ENCODE data around the gene RFTN1. TPM values are rescaled to one million over a fixed set of nuclear protein-coding genes. Genes with fewer than 3 reads are reported as not detected.
A peak's percentile ranks its signal among the peaks of the same experiment; 100 is the strongest.

Gene RFTN1
- polyA plus RNA-seq, 4 donors, result 30.2 to 35.5 (median 32.5) TPM

DNA sequence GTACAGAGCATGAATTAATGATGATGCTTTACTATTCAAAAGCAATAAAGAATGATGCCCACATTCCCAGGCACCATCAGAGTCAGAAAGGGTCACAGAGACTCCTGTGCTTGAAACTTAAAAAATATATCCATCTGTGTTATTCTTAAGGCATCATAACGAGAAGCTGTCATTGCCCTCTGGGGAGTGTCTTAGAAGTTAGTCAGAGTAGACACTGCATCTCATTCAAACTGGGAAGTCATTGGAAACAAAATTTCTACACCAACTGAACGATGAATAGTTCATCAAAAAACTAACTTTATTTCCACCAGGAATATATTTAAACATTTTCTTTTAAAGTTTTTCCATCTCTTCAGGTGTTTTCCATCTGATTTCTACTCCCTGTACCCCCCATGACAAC is 122.9 kb downstream of the RFTN1 start:
- DNase-seq (ENCODE audit: low read depth in 4 of 4, low spot score in 2 of 4), result no peak

DNA sequence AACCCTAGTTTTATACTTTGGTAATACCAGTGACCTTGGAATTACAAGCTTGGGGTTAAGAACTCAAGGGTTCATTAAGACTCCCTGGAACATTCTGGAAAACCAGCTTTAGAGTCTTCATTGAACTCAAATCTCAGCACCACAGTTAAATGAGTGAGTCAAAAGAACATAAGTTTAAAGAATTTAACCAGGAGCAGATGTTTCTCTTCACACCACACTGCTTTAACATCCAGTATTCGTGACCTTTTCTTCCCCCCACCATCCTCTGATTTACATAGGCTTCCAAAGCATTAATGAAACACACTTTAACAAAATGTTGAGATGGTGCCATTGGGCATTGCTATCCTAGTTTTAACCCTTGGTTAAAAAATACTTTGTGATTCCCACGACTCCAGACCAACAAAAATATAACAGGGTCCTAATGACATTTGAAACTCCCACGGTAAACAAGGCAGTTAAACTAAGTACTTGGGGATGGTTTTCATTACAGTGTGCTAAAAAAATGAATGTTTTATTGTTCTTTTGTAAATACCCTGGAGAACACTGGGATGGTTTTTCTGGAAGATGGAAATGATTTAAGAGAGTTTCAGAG is 124.6 kb downstream of the RFTN1 start:
- peak; percentile 65 to 87 (median 74) for DNase-seq (ENCODE audit: low read depth in 4 of 4, low spot score in 2 of 4)

DNA sequence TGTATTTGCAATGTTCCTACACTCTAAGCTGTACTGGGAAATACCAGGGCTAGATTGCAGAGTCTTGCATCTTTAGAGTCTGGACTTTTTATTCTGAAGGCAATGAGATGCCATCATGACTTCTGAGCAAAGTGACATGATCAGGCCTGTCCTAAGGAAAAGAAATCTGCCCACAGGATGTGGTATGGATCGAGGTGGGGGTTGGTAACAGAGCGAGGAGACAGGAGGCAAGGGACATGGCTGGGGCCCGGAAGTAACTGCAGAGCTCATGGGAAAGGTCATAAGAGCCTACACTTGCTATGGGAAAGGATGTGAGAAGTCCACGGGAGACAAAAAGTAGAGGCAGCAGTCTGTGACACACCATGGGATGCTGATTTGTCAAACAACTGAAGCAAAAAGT is 126.9 kb downstream of the RFTN1 start:
- DNase-seq (ENCODE audit: low read depth in 4 of 4, low spot score in 2 of 4), result no peak

DNA sequence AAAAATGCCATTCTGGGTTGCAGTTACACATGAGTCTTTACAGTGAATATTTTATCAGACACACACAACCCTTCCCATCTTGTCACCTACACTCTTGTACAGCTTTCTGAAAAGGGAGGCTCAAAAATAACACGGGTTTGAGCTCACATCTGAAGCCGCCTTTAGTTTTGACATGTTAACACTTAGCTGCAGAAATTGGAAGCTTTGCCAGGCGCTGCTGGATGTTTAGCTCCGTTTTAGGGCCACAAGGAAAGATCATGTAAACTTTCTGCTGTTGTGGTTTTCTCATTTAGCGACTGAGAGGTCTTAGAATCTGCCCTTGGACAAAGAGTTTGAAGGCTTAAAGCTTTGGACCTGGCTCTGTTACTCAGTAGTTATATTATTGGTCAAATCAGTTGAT is 128.3 kb downstream of the RFTN1 start:
- DNase-seq (ENCODE audit: low read depth in 4 of 4, low spot score in 2 of 4), result no peak

DNA sequence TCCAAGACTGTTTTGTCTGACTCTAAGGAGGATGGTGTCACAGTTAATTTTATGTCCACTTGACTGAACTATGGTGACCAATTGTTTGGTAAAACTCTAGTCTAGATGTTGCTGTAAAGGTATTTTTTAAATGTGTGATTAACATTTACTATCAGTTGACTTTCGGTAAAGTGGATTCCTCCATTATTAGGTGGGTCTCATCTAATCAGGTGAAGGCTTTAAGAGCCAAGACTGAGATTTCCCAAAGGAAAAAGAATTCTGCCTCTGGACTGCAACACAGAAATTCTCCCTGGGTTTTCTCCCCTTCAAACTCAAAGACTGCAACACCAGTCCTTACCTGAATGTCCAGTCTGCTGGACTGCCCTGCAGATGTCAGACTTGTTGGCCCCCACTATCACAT is 129.6 kb downstream of the RFTN1 start:
- DNase-seq (ENCODE audit: low read depth in 4 of 4, low spot score in 2 of 4), result no peak

DNA sequence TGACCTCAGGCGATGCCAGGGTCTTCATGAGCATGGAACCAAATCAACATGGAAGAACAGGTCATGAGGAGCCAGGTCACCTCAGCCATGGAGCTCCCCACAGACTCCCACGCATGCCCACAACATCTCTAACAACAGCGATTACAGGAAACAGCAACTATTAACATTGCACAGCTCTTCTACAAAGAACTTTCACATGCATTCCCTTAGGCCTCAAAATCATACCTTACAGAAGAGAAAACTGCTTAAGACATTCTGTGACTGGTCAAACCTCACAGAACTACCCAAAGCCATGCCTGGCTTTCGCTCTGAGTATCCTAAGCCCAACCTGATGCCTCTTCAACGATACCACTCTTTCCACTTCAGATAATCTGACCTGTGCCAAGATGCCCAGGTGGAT is 130.7 kb downstream of the RFTN1 start:
- DNase-seq (ENCODE audit: low read depth in 4 of 4, low spot score in 2 of 4), result no peak

DNA sequence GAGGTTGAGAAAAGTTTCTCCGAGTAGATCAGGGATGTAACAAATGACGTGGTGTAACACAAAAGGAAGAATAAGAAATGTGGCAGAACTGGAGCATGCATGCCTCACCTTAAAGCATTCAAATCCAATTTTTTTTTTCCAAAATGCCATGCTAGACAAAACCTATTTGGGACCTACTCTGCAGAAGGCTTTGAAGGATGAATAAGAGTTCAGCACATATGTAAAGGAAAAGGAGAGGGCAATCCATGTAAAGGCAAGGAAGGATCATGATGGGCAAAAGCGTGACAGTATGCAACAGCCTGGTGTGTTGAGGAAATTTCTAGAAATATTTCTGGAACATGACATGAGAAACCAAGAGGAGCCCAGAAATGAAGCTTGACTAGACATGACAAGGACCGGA is 132.1 kb downstream of the RFTN1 start:
- no peak for DNase-seq (ENCODE audit: low read depth in 4 of 4, low spot score in 2 of 4)

DNA sequence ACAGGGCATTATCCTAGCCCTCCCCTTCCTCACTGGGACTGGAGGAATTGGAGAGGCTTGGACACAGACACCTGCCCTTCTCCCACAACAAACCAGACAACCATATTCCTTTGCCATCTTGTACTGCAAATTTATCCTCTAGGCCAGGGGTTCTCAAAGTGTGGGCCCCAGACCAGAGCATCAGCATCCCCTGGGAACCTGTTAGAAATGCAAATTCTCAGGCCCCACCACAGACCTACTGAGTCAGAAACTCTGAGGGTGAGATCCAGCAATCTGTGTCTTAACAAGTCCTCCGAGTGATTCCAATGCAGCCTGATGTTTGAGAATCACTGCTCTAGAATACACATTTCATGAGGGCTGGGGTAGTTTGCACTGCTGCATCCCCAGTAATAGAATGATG is 133.1 kb downstream of the RFTN1 start:
- no peak for DNase-seq (ENCODE audit: low read depth in 4 of 4, low spot score in 2 of 4)

DNA sequence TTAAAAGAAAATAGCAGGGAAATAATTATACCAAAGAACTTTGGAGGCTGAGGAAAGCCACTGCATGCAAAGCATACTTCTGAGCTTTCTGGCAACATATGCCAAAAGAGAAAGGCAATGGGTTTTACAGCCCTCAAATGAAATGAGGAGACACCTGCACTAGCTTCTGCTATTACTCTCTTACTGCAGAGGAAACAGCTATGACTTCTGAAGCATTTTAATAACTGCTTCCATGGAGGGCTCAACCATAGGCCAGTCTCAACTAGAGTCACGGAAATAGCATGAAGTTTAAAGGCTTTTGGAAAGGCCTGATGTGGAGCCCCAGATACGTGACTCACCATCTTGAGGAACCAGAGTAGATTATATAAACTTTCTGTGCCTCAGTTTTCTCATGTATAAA is 133.7 kb downstream of the RFTN1 start:
- no peak for DNase-seq (ENCODE audit: low read depth in 4 of 4, low spot score in 2 of 4)

DNA sequence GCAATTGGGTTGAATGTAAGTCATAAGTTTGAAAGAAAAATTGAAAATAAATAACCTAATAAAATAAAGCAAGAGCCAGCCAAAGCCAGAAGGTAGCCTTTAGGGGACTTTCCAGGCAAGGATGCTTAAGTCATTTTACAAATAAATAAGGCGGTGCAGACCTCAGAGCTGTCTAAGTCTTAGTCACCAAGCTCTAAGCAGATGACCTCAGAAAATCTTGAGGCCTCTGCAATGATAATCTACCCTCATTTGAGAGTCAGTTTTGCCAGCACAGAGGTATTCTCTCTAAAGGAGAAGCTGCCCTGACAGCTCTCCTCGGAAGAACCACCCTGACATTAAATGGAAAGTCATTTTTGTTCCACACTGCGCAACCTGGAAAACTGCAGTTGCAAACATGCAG is 134.6 kb downstream of the RFTN1 start:
- no peak for DNase-seq (ENCODE audit: low read depth in 4 of 4, low spot score in 2 of 4)

DNA sequence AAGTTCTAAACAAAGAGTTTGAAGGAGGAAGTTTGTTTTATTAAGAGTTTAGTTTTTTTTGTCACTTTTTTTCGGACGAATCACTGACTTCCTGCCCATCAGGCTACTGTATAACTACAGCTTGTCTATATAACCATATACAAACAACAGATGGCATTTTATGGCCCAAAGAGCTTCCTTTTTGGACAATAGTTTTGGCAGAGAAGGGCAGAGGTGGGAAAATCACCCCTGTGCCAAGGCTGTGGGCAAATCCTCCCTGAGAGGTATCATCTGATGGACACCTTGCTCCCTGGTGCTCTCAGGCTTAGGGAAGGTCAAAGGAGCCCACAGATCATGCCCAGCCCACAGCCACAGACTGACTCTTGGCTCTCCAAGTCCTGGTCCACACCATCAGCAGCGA is 135.1 kb downstream of the RFTN1 start:
- DNase-seq (ENCODE audit: low read depth in 4 of 4, low spot score in 2 of 4), result no peak

DNA sequence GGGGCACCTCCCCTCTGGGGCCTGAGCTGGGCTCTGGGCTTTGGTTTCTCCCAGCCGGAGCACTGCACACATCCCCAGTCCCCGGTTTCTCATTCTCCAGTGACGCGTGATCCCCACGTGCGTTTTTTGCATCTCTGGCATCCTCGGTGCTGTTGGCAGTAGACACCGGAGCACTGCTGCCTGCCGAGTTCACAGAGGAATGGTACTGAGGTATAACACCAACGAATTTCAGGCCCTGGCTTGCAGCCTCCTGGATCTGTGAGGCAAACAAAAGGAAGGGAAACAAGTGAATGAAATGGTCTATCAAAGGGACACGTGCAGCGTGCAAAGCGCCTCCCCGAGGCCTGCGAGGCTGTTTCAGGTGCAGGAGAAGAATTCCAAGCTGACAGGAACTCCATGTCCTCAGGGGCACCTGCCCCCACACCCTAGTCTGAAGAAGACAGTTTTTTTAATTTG is 135.6 kb downstream of the RFTN1 start:
- DNase-seq (ENCODE audit: low read depth in 4 of 4, low spot score in 2 of 4), result no peak

DNA sequence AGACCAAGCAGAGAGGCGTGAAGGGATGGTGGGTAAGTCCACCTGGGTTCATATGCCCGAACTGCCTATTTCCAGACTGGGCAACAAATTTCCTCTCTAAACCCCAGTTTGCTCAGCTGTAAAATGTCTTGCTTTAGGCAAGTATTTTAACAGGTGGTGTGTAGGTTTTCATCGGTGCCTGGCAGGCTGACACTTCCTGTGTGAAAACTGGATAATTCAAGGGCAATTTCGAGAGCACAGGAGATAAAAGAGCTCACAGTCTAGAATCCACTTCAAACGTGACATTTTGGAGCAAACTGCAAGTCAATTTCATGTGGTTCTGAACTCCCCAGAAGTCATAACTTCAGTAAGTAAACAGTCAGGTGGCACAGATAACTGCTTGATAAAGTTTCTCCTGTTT is 136.3 kb downstream of the RFTN1 start:
- DNase-seq (ENCODE audit: low read depth in 4 of 4, low spot score in 2 of 4), result no peak

DNA sequence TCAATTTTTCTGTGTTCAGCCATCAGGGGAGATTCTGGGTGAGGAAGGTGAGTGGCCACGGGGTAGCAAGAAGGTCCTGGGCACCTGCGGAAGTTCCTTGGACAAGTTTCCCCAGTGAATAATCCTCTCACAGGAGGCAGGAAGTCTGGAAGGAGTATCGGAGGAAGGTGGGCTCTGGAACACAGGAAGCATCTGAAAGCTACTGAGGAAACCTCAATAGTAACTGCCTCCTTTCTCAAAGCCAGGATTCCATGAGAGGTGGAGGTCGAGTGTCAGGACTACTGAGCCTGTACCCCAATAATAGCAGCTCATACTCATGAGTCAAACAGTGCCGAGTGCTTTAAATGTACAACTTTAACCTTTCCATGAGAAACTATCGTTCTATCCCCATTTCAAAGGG is 137.6 kb downstream of the RFTN1 start:
- no peak for DNase-seq (ENCODE audit: low read depth in 4 of 4, low spot score in 2 of 4)

DNA sequence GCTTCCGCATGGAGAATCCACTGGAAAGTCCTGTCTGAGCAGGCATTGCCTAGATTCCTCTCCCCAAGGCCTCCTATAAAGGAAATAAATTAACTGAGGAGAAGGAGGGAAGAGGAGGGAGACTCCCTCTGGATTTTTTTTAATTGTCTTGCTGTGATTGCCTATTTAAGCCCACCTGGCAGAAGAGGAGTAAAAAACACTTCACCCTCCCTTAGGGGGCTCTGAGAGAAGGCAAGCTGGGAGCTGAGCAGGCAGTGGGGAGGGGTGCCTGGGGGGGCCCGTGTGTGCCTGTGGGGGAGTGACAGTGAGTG is 138.6 kb downstream of the RFTN1 start:
- DNase-seq (ENCODE audit: low read depth in 4 of 4, low spot score in 2 of 4), result no peak

DNA sequence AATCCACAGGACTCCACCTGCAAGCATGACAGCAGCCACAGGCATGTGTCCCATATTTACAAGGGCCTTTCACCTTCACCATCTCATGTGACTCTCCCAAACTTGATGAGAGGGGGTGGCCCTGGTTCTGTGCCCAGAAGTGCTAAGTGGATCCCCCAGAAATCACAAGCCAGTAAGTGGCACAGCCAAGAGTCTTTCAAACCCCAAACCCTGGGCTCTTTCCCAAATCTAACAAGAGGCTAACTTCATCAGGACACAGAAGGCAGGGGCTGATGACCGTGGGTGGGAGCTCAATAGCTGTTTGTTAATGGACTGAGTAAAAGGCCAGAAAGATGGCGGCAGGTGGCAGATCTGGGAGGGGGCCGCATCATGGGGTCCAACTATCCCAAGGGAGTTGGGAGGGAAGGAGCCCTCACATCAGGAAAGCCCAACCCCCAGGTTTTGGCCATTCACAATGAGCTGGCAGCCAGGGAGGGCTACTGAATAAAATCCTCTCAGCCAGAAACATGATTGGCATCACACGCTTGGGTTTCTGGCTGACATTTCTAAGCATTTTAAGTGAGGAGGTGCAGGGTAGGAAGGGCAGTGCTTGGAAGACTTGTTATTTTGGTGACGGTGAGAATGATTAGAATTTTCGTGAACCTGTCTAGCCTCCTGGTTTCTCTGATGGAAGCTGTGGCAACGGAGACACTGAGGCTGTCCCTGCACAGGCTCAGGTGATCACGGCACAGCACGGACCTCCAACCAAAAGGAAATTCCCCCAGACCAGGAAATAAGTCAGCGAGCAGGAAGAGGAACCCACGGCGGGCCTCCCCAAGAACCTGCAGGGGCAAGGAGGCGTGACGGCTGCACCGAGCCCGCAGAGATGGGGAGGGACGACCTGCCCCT is 139.2 kb downstream of the RFTN1 start:
- no peak for DNase-seq (ENCODE audit: low read depth in 4 of 4, low spot score in 2 of 4)

DNA sequence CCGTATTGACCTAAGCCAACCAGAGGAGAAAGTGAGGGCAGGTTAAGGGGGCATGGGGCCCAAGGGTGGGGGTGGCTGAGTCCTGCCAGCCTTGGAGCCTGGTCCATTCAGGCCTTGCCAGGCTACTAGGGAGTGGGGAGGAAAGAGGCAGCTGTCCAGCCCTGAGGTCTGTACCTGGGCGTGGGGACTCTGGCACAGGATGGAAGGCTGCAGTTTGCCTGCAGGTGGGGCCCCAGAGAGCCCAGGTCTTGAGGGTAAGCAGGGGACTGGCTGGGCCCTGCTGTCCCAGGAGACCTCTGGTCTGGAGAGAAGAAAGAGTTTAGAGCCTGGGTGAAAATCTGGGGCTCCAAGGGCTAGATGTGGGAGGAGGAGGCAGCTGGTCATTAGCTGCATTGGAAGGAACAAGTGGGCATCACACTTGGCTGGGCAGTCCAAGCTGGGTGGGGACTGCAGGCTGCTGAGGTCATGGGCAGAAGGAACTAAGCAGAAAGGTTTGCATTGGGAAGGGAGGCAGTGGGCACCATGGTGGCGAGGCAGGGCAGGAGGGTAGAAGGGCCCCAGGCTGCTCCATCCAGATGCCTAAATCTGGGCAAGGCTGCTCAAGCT is 140.1 kb downstream of the RFTN1 start:
- DNase-seq (ENCODE audit: low read depth in 4 of 4, low spot score in 2 of 4), result no peak

DNA sequence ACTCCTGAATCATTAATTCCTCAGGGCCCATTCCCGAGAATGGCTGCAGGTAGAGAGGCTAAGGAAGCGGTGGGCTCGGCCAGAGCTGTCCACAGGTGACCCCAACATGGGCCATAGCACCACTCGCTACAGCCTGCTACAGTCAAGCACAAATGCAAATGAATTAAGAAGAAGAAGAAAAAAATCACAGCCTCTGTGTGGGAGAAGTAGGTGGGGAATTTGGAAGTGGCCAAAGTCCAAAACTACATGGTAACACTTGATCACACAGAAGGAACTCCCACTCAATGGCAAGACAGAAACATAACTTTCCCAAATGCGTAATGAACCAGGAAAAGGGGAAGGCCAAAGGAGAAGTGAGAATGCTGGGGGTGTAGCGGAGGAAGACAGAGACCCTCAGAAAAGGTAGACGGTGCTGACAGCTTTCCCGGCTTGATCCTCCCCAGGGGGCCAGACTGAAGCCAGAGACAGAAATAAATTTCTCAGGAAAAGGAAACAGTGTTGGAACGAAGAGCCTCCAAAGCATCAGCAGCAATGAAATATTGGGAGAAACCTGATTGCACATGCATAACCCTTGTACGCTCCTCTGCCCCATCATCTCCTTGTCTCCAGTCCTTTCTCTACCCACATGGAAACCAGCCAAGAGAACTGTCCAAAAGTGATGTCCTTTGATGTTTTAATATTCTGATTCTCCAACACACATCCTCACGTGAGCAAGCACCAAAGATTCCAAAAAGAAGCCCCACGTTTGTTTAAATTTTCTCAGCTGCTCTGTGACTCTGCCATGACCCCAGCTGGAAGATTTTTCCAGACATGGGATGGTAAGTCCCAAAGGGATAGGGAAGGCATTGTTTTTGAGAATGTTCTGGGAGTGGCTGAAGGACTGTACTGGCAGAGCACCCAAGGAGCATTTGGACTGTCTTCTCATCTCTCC is 140.9 kb downstream of the RFTN1 start:
- DNase-seq (ENCODE audit: low read depth in 4 of 4, low spot score in 2 of 4), result no peak

DNA sequence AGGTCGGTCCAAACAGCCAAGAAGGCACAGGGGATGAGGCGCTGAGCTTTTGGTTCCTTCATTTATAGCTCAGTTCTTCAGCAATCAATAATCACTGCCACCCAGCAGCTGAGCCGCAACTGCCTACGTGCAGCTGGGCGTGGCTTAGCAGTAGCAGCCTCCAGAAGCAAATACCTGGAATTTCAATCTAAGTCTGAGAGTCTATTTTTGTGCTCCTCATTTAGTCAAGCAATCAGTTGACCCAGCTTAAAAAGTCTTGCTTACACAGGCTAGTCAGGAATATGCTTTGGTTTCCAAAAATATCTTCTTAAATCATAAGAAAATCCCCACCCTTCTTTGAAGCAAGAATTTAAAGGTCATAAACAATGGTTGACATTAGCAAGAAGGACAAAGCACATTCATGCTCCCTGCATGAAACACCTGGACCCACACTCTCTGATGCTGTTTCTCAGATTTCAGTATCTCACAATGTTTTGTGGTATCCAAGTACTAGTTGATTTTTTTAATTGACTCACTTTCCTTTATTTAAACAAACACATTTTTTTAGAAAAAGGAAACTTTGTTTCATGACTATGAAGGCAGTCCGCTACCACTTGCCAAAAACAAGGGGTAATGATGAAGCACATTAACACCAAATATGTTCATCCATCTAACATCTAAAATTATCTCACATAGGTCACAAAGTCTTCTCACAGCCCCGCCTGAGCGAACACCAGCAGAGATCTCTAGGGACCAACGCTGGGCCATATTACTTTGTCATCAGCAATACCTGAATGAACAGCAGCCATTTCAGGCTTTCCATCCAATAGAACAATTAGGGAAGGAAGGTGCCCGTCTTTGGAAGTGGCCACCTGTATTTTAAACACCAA is 142.4 kb downstream of the RFTN1 start:
- DNase-seq (ENCODE audit: low read depth in 4 of 4, low spot score in 2 of 4), result no peak

DNA sequence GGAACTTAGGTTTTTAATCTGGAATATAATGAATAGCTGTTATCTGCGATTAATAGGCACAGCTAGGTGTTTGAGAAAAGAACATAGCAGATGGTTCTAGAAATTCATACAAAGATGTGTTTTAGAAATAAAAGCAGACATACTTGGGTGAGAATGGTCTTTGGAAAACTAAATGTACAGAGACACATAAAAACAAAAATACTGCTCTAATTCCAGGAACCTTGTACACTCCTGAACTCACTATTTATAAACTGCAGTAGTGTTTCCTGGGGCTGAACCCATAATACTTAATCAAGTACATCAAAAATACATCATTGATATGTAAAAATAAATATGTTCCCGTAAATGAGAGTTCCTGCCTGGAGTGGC is 143.0 kb downstream of the RFTN1 start:
- DNase-seq (ENCODE audit: low read depth in 4 of 4, low spot score in 2 of 4), result no peak
